HG03439 (cell line): Measurements from ENCODE around the gene CEP43.

Source experiments
- ATAC-seq: cut with Tn5 transposase; IDR thresholded peaks from one replicate; pipeline ENCODE4 v1.9.1; 2021; ENCODE audit warnings: mild to moderate bottlenecking, moderate library complexity; ENCODE audit not compliant: unreplicated experiment

Gene CEP43

DNA sequence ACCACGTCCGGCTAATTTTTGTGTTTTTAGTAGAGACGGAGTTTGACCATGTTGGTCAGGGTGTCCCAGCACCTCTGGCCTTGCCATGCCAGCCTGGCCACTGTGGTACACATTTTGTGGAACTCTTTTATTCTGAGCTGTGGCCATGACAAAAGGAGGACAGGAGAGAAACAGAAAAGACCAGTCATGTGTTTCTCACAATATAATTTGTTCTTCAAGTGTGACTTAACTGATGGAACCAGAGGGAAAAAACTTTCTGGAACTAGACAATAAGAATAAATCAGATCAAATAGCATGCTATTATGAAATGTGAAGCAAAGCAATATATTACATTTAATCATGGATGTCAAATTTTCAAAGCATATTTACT is 38.6 kb upstream of the CEP43 start:
- ATAC-seq: no peak

DNA sequence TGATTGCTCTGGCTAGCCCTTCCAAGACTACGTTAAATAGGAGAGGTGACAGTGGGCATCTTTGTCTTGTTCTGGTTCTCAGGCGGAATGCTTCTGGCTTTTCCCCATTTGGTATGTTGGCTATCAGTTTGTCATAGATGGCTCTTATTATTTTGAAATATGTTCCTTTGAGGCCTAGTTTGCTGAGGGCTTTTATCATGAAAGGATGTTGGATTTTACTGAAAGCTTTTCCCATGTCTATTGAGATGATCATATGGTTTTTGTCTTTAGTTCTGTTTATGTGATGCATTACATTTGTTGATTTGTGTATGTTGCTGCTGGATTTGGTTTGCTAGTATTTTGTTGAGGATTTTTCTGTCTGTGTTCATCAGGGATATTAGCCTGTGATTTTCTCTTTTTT is 32.9 kb upstream of the CEP43 start:
- ATAC-seq: no peak

DNA sequence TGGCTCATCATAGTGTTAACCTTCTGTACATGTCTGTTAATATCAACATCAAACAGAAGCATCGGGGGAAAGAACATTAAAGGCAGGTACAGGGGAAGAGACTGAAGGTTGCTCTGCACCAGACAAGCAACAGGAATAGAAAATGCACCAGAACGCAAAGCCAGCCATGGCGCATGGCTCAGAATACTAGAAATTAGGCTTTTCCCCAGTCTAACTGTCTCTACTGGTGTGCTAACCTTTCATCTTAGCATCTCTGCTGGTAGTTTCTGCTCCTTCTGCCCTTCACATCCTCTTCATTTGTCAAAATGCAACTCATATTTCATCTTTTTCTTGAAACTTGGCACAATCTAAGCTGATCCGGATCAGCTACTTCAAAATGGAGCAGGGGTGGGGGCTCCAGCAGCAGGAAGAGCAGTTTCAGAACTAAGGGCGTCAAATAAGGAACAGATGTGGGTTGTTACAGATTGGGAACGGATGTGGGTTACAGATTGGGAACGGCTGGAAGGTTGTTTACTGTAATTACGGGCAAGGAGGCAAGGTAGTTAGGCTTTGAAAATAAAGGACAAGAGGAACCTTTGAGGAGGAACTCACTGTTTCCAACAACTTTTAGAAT is 29.7 kb upstream of the CEP43 start:
- ATAC-seq: no peak

DNA sequence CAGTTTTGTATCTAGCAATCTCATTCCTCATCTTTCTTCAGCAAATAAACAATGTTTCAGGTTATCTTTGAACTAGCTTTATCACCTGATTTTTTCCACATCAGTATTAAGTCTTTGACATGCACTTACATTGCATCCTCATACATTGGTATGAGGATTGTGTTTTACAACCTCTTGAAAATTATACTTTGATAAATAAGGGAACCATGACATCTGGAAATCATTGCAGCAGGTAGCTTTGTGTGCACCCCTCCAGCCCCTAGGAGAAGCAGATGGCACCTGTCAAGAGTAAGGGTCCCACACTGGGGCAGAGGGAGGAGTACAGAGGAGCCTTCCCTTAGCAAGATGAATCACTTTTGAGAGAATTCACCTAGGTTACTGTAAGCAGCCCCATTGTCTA is 29.1 kb upstream of the CEP43 start:
- no peak for ATAC-seq

DNA sequence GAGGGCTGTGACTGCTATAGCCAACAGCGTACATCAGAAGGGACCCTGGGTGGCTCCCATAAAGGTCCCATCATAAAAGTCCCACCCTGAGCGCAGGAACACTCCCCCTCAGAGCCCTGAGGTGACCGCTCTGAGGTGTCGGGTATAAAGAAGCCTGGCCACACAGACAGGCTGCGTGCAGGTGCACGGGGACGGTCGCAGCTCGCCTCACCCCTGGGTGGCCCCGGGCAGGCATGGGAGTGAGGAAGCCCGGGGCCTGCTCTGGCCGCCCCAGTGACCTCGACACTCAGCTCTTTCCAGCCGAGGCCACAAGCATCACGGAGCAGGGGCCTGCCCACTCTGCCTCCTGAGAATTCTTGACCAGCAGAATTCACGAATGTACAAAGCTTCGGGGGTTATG is 28.4 kb upstream of the CEP43 start:
- no peak for ATAC-seq

DNA sequence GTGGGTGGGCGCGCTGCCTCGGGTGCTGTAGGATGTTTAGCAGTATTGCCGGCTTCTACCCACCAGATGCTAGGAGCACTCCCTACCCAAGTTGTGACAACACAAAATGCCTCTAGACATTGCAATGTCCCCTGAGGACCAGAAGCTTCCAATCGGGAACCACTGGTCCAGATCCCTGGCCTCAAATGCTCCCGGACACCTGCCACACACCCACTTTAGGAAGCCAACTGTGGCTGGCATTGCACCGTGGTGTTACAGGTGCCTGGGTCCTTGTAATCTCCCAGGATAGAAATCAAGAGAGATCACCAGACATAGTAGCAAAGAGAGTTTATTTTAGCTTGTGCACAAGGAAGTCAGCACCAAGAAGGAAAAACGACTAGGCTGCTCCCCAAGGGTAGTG is 27.9 kb upstream of the CEP43 start:
- ATAC-seq: no peak

DNA sequence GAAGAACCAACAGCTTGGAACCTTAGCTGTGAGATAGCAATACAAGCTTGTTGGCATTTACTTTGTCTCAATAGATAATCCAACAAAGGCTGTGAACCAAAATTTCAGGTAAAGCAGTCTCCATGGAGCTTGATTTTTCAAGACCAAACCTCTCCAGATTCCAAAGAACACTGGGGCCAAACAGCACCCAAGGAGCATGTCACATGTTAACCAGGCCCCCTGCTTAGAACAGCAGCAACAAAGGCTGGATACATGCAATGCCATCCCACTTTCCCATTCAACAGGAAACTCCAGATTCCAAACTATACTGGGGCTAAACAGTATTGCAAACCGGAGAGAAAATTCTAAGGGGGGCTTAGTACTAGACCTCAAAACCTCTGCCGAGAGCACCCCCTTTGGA is 27.1 kb upstream of the CEP43 start:
- ATAC-seq: no peak

DNA sequence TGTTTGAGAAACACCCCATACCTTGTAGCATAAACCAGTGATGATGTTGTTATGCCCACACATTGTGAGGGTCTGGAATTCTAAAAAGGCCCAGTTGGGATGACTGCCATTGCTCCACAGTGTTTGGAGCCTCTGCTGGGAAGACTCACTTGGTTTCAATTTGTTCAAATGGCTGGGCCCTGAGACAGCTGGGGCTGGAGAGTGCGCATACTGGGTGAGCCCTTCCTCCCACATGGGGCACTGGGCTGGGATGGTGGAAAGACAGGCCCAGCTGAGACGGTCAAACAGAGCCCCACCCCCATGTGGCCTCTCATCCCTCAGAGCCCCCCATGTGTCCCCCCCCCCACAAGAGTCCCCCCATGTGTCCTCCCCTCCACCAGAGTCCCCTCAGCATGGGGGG is 22.6 kb upstream of the CEP43 start:
- ATAC-seq: no peak

DNA sequence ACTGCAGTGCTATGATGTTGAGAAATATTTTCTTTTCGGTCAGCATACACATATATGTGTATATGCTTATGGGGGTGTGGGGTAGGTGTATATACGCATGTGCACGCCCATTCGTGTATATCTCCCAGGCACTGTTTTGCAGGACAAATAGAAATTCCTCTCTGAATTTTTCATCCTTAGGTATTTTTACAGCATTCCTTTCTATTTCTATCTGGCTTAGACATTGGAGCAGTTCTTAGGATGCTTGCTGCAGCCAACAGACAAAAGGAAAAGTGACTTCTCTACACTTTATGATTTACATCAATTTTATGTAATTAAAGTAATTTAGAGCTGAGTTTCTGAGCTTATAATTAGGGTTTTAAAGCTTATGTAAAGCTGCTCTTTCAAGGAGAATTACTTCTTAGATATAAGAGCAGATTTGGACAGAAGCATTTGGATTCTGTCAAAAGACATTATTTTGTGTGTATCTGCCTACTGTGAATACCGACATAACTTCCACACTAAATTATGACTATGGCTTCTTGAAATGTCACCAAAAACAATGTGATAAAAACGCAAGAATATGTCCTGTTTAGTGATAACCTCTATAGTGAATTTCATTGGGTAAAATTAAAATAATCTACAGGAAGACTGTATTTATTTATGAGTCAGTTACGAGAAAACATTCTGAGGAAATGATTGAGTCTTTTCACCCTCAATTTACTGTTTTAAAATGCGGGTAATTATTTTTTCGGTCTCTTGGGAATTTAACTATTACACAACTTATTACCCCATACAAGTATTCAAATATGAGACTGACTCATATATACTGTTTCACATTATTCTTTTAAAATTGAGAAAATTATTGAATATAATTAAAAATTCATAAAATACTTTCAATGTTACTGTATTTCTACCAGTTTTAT is 21.3 kb upstream of the CEP43 start:
- ATAC-seq: no peak

DNA sequence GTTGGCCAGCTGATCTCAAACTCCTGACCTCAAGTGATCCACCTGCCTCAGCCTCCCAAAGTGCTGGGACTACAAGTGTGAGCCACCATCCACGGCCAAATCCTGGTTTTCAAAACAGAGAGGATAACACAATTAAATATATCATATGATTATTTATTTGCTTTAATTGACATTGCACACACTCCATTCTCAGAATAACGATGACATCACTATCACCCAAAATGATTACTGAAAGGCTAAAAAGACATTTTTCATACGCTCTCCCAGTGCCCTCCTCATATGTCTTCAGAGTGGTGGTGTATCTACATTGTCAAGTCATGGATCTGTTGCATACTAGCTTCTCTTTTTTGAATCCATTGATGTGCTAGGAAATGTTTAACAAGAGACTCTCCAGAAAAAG is 18.5 kb upstream of the CEP43 start:
- ATAC-seq: no peak

DNA sequence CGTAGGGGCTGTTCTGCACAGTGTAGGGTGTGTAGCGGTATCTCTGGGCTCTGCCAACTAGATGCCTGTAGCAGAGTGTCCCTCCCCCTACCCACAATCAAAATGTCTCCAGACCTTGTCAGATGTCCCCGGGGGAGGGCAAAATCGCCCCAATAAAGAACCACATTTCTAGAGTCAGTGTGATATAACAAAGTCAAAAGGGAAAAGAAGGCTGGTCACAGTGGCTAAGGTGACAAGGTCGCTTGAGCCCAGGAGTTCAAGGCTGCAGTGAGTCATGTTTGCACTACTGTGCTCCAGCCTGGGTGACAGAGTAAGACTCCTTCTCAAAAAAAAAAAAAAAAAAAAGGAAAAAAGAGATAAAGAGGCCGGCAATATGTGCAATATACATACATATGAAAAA is 11.7 kb upstream of the CEP43 start:
- no peak for ATAC-seq

DNA sequence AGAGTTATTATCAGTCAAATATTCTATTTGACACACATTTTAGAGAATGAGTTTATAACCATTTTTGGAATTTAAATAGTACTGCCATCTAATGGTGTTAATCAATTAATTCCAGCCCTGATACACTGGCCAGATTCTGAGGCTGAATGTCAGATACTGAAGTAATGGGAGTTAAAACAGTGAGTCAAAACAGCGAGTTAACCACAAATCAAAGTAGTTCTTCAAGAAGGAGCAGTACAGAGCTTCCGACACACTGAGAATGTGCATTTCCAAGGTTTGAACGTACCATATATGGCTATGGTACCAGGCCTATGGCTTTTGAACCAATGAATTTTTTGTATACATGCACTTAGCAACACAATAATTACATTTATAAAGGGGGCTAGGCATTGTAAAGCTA is 11.3 kb upstream of the CEP43 start:
- ATAC-seq: no peak

DNA sequence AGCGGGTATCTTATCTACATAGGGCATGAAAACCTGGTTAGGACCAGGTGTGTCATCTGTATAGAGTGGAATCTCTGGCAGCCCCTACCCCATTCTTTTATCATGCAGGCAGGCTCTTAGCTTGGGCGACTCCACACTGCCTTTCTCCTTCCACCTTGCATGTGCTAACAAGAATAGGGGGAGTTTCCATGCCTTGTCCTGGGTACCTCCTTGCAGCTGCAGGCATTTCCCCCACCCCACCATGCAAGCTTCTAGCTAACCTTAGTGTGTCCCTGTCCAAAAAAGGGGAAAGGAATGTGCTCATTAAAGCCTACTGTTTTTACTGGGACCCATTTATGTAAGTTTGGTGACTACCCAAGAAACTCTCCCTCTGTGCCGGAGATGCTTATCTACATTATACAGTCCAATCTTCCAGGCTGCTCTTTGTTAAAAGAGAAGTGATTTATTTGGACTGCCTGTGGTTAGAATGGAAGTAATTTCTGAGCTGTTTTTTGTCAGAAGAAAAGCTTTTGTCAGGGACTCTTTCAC is 10.5 kb upstream of the CEP43 start:
- ATAC-seq: no peak

DNA sequence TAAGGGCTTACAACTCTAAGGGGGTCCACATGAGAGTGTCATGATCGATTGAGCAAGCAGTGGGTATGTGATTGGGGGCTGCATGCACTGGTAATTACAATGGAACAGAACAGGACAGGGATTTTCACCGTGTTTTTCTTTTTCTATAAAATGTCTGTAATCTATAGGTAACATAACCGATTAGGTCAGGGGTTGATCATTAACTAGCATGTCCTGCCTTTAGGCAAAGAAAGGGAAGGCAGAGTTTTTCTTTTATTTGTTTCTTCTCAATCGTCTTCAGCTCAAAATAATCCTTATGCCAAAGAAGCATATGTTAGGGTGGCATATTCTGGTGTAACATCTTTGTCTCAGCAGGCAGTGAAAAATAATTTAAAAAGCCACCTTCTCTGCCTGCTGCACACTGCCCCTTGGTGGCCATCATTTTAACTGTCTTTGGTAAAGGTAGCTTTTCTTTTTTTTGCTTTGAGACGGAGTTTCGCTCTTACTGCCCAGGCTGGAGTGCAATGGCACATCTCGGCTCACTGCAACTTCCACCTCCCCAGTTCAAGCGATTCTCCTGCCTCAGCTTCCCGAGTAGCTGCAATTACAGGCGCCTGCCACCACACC is 9.7 kb upstream of the CEP43 start:
- peak; percentile 70 for ATAC-seq

DNA sequence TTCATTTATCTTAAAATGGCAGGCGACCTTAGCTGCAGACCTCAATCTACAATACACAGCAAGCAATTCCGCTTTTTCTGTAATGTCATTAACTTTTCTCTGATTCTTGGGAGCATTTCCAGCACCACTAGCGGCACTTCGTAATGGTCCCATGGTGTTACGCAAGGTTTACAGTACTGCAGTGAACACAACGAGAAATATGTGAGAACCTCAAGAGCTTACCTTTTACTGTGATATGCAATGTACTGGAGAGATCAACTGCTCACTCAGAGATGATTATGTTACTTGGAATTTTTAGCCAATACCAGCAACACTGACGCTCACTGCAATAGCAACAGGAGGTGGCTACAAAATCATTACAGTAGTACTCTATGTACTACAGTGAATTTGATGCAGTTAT is 2.8 kb upstream of the CEP43 start:
- no peak for ATAC-seq

DNA sequence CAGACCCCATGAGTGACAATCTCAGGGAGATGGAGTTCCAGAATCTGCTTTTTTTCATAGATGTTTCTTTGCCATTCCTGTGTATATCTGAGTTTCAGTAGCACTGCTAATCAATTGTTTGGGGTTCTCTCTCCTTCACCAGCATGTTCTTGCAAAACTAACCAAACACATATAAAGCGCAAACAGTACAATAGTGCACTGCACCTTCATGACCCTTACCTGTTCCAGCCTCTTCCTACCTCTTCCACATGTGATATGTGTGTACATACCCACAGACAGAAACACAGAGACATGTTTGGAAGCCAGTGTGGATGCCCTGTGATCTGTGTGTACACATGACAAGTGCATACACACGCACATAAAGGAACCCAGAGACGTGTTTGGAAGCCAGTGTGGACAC is 1.8 kb upstream of the CEP43 start:
- no peak for ATAC-seq

DNA sequence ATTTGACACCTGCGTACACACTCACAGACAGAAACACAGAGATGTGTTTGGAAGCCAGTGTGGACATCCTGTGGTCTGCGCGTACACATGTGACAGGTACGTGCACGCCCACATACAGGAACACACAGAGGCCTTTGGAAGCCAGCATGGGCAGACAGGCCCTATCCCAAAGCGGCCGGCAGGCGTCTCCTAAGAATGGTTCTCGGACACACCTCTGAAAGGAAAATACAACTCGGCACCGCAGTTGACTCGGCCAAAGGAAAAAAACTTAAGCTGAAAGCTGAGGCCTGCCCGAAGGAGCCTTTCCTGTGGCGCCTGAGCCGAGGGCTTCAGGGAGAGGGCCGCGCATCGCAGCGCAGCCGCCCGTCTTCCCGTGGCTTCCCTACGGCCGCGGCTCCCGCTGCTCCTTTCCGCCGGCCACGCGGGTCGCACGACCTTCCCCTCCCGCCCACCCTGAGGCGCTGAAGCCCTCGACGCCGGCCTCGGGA is 1.4 kb upstream of the CEP43 start:
- peak; percentile 36 for ATAC-seq

DNA sequence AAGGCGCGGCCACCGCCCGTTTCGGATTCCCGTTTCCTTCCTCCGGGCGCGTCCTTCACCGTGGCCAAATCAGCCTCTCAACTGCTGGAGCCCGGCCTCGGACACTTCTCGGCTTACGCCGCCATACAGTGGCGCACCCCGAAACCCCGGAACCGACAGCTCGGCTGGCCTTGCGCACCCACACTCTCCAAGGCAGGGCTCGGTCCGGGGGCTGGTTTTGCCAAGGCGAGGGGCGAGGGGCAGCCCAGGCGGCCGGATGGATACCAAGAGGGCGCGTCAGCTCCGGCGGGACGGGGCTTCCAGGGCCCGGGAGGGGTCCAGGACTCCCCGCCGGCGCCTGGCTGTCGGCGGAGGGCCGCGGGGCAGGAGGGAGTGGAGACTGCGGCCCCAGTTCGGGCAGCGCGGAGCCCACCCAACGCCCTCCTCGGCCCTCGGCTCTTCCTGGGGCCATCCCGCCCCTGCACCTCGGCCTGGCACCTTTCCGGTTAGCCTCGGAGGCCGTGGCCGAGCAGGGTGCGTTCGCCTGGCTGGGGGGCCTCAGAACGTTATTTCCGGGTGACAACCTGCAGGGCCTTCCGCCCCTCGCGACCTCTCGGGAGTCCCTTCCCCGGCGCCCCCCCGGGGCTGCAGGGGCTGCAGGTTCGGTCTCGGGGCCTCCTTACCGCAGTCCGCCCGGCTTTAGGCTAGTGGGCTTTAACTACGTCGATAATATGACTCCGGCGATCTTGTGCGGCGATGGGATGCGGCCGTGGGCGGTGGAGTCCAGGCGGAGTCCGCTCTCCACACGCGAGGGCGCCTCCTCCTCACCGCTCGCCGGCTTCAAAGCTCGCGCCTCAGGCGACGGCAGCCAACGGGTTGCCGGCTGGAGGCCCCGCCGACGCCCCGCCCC is 697 bp upstream of the CEP43 start:
- peak; percentile 14 for ATAC-seq

DNA sequence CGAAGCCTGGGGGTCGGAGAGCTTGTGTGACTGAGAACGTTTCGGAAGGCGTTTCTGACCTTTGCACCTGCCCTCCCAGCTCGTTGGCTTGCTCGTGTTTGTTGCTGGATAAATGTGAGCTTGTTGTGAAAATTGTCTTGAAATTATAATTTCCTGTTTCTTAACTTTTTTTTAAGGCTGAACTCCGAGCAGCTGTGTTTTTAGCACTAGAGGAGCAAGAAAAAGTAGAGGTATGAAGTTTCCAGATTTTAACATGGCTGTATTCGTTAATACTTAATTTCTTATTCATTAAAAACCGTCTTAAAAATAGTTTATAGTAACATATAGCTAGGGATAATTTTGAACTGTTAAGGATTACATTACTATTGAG is 672 bp downstream of the CEP43 start:
- ATAC-seq: no peak

DNA sequence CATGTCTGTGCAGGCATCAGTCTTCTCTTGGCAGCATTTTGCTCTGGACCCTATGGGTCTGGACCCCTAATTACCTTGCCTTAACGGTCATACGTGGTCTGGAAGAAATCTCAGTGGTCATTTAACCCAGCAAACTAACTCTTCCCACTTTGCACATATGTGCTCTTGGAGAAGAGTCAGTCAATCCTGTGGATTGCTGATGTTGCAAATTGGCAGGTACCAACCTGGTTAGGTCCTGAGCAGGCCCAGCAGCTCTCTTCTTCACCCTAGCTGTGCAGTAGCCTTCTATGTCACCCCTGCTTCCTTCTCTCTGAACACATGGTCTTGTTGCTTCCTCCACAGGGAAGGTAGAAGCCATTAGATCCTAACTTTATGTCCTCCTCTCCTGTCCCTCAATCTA is 1.6 kb downstream of the CEP43 start:
- ATAC-seq: no peak
